NCI-H2171 treated with DMSO at 0.1 percent for 48 hours (cell line): Measurements from ENCODE around the gene NDUFAF3.
"Not testable (repeated sequence)": the region's sequence is repeated elsewhere in the genome, so short reads cannot be mapped to it uniquely, and the experiment has no call there.

Experiments used
- DNase-seq: peaks from one replicate; lab custom pipeline; 2025; lab: John Stamatoyannopoulos, UW

The NDUFAF3 gene

GRCh38 chr3:48999085-48999858 is 22.6 kb upstream of the NDUFAF3 start:
- DNase-seq, result no peak

GRCh38 chr3:49001155-49001554 is 20.8 kb upstream of the NDUFAF3 start:
- DNase-seq, result no peak

- DNase-seq, result no peak
Measured at GRCh38 chr3:49004352-49005302, 17.3 kb upstream of the NDUFAF3 start.

- DNase-seq, result no peak
Measured at GRCh38 chr3:49005303-49005680, 16.6 kb upstream of the NDUFAF3 start.

GRCh38 chr3:49005998-49006397 is 15.9 kb upstream of the NDUFAF3 start:
- no peak for DNase-seq

- DNase-seq, result no peak
Measured at GRCh38 chr3:49006408-49007067, 15.4 kb upstream of the NDUFAF3 start.

GRCh38 chr3:49007068-49007770 is 14.7 kb upstream of the NDUFAF3 start, which contains the start of gene WDR6:
Gene WDR6 (plus strand): TSS chr3:49007391. CDS start chr3:49007432, 41 bp downstream.
- DNase-seq, result peak; percentile 88

- peak; percentile 40 for DNase-seq
Measured at GRCh38 chr3:49007771-49008528, 14.0 kb upstream of the NDUFAF3 start.

- not testable (repeated sequence) for DNase-seq
Measured at GRCh38 chr3:49008627-49009026, 13.3 kb upstream of the NDUFAF3 start.

GRCh38 chr3:49009396-49009795 is 12.5 kb upstream of the NDUFAF3 start:
- DNase-seq, result no peak

- no peak for DNase-seq
Measured at GRCh38 chr3:49012441-49013017, 9.4 kb upstream of the NDUFAF3 start.

- DNase-seq, result no peak
Measured at GRCh38 chr3:49013113-49013737, 8.7 kb upstream of the NDUFAF3 start.

GRCh38 chr3:49013738-49014660 is 7.9 kb upstream of the NDUFAF3 start:
- DNase-seq, result no peak

GRCh38 chr3:49015072-49015471 is 6.8 kb upstream of the NDUFAF3 start:
- DNase-seq, result no peak

- DNase-seq, result no peak
Measured at GRCh38 chr3:49015765-49016164, 6.2 kb upstream of the NDUFAF3 start.

- no peak for DNase-seq
Measured at GRCh38 chr3:49016414-49017228, 5.3 kb upstream of the NDUFAF3 start.

- no peak for DNase-seq
Measured at GRCh38 chr3:49017229-49017970, 4.5 kb upstream of the NDUFAF3 start.
